ENCODE data around the gene RABEP2. TPM values are rescaled to one million over a fixed set of nuclear protein-coding genes. Genes with fewer than 3 reads are reported as not detected.
"Not testable (repeated sequence)": the region's sequence is repeated elsewhere in the genome, so short reads cannot be mapped to it uniquely, and the experiment has no call there.

The RABEP2 gene
- total RNA-seq, 1 donor from 2014 or later = 34.9 TPM

GRCh38 chr16:28886945-28887344, 38.1 kb downstream of the RABEP2 start:
- H3K4me3 Mint-ChIP-seq (ENCODE audit: low read depth) = no peak overlapping the region
- H3K27ac Mint-ChIP-seq = no peak overlapping the region
- TF ChIP-seq CTCF (IDR thresholded peaks at IDR 0.05; ENCODE audit: unreplicated experiment) = no peak

GRCh38 chr16:28884045-28884444, 41.0 kb downstream of the RABEP2 start:
- H3K36me3 Mint-ChIP-seq (ENCODE audit: insufficient read depth) = no peaks in the 10 kb centered on the region
- no peaks in the 10 kb centered on the region for H3K9me3 Mint-ChIP-seq (ENCODE audit: low read depth)
- H3K27ac Mint-ChIP-seq = peak overlapping the region; percentile 78
- peaks cover 7% of the 10 kb centered on the region for H3K4me1 Mint-ChIP-seq (ENCODE audit: low read depth)
- H3K4me3 Mint-ChIP-seq (ENCODE audit: low read depth) = no peak overlapping the region
- no peak for DNase-seq (ENCODE audit: low spot score, unreplicated experiment)
- TF ChIP-seq CTCF (IDR thresholded peaks at IDR 0.05; ENCODE audit: unreplicated experiment) = no peak
- peaks cover 12% of the 10 kb centered on the region for H3K27me3 Mint-ChIP-seq

More at GRCh38 chr16:28886945-28887344, 38.1 kb downstream of the RABEP2 start:
- Mint-ChIP-seq H3K4me1 (ENCODE audit: low read depth) (peaks cover 3% of the 10 kb centered on the region), H3K27me3 (peaks cover 4% of the 10 kb centered on the region), H3K36me3 (ENCODE audit: insufficient read depth) (no peaks in the 10 kb centered on the region), H3K9me3 (ENCODE audit: low read depth) (no peaks in the 10 kb centered on the region)
- no peak for DNase-seq (ENCODE audit: low spot score, unreplicated experiment)

- peak overlapping the region; percentile 78 for H3K27ac Mint-ChIP-seq
- no peaks in the 10 kb centered on the region for H3K9me3 Mint-ChIP-seq (ENCODE audit: low read depth)
- H3K4me1 Mint-ChIP-seq (ENCODE audit: low read depth) = peaks cover 8% of the 10 kb centered on the region
- DNase-seq (ENCODE audit: low spot score, unreplicated experiment) = no peak
- no peak overlapping the region for H3K4me3 Mint-ChIP-seq (ENCODE audit: low read depth)
- TF ChIP-seq CTCF (IDR thresholded peaks at IDR 0.05; ENCODE audit: unreplicated experiment) = no peak
- no peaks in the 10 kb centered on the region for H3K36me3 Mint-ChIP-seq (ENCODE audit: insufficient read depth)
- peaks cover 12% of the 10 kb centered on the region for H3K27me3 Mint-ChIP-seq
Observed at GRCh38 chr16:28883221-28883996, 41.6 kb downstream of the RABEP2 start.

- Mint-ChIP-seq H3K9me3 (ENCODE audit: low read depth) (no peaks in the 10 kb centered on the region), H3K27ac (no peak overlapping the region), H3K27me3 (peaks cover 12% of the 10 kb centered on the region), H3K4me1 (ENCODE audit: low read depth) (peaks cover 8% of the 10 kb centered on the region), H3K4me3 (ENCODE audit: low read depth) (peak overlapping the region; percentile 3), H3K36me3 (ENCODE audit: insufficient read depth) (no peaks in the 10 kb centered on the region)
- DNase-seq (ENCODE audit: low spot score, unreplicated experiment) = no peak
- TF ChIP-seq CTCF (IDR thresholded peaks at IDR 0.05; ENCODE audit: unreplicated experiment) = no peak
Observed at GRCh38 chr16:28882551-28883160, 42.4 kb downstream of the RABEP2 start.

GRCh38 chr16:28881565-28881964, 43.5 kb downstream of the RABEP2 start:
- H3K36me3 Mint-ChIP-seq (ENCODE audit: insufficient read depth); H3K9me3 Mint-ChIP-seq (ENCODE audit: low read depth); H3K4me1 Mint-ChIP-seq (ENCODE audit: low read depth); H3K27ac Mint-ChIP-seq; DNase-seq (ENCODE audit: low spot score, unreplicated experiment): not testable (repeated sequence)
- Mint-ChIP-seq H3K4me3 (ENCODE audit: low read depth) (peak overlapping the region; percentile 38), H3K27me3 (peaks cover 12% of the 10 kb centered on the region)

Data from progenitor cell of endocrine pancreas (in vitro differentiated cells).